Neural progenitor cell (in vitro differentiated cells): Measurements from ENCODE around the gene PIGV.

Experiments used
- CTCF ChIP-seq: fragments of 200-600 bp; sonication (generic); IDR thresholded peaks from 2 replicates; pipeline ENCODE4 v1.5.1; 2017; ENCODE audit warnings: antibody characterized with exemption, mild to moderate bottlenecking
- EZH2 ChIP-seq: fragments of 200-600 bp; sonication (generic); IDR thresholded peaks from 2 replicates; pipeline ENCODE4 v1.6.1; 2017; ENCODE audit warnings: antibody characterized with exemption, mild to moderate bottlenecking, moderate library complexity

- TF ChIP-seq CTCF: no peak
- no peak for TF ChIP-seq EZH2
These were observed 3.5 kb upstream of the PIGV start for GRCh38 chr1:26784023-26784871.
